ENCODE results near the gene MAP2K1. TPM values are rescaled to one million over a fixed set of nuclear protein-coding genes. Genes with fewer than 3 reads are reported as not detected.

MAP2K1 gene
- total RNA-seq, 6 experiments from 2014 or later: 45.2 to 64.7 (median 49.5) TPM

- no peaks in the 10 kb centered on the region for H3K4me1 Mint-ChIP-seq (ENCODE audit: low read depth)
- H3K4me3 Mint-ChIP-seq: no peak overlapping the region
- H3K36me3 Mint-ChIP-seq (ENCODE audit: low read depth): no peaks in the 10 kb centered on the region
- no peak for DNase-seq
- TF ChIP-seq, protein P1, sequence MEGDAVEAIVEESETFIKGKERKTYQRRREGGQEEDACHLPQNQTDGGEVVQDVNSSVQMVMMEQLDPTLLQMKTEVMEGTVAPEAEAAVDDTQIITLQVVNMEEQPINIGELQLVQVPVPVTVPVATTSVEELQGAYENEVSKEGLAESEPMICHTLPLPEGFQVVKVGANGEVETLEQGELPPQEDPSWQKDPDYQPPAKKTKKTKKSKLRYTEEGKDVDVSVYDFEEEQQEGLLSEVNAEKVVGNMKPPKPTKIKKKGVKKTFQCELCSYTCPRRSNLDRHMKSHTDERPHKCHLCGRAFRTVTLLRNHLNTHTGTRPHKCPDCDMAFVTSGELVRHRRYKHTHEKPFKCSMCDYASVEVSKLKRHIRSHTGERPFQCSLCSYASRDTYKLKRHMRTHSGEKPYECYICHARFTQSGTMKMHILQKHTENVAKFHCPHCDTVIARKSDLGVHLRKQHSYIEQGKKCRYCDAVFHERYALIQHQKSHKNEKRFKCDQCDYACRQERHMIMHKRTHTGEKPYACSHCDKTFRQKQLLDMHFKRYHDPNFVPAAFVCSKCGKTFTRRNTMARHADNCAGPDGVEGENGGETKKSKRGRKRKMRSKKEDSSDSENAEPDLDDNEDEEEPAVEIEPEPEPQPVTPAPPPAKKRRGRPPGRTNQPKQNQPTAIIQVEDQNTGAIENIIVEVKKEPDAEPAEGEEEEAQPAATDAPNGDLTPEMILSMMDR (IDR thresholded peaks at IDR 0.05): no peak
- no peaks in the 10 kb centered on the region for H3K9me3 Mint-ChIP-seq
- no peak overlapping the region for H3K27ac Mint-ChIP-seq
- H3K27me3 Mint-ChIP-seq (ENCODE audit: insufficient read depth): peaks cover 3% of the 10 kb centered on the region; the same call in 1 of the 2 replicates
Measured at GRCh38 chr15:66429546-66429945, 42.8 kb downstream of the MAP2K1 start.

GRCh38 chr15:66430627-66431255 is 44.0 kb downstream of the MAP2K1 start:
- no peaks in the 10 kb centered on the region for H3K4me1 Mint-ChIP-seq (ENCODE audit: low read depth)
- no peak overlapping the region for H3K27ac Mint-ChIP-seq
- no peaks in the 10 kb centered on the region for H3K9me3 Mint-ChIP-seq
- no peaks in the 10 kb centered on the region for H3K36me3 Mint-ChIP-seq (ENCODE audit: low read depth)
- H3K27me3 Mint-ChIP-seq (ENCODE audit: insufficient read depth): peaks cover 4% of the 10 kb centered on the region; the same call in 1 of the 2 replicates
- no peak overlapping the region for H3K4me3 Mint-ChIP-seq
- no peak for DNase-seq
- TF ChIP-seq, protein P1 (IDR thresholded peaks at IDR 0.05): no peak

- Mint-ChIP-seq H3K4me1 (ENCODE audit: low read depth) (no peaks in the 10 kb centered on the region), H3K27me3 (ENCODE audit: insufficient read depth) (peaks cover 4% of the 10 kb centered on the region; the same call in 1 of the 2 replicates), H3K9me3 (no peaks in the 10 kb centered on the region), H3K36me3 (ENCODE audit: low read depth) (peaks cover 11% of the 10 kb centered on the region), H3K27ac (no peak overlapping the region), H3K4me3 (no peak overlapping the region)
- DNase-seq: no peak
- TF ChIP-seq, protein P1 (IDR thresholded peaks at IDR 0.05): no peak
Measured at GRCh38 chr15:66433726-66434125, 47.0 kb downstream of the MAP2K1 start.

DNA sequence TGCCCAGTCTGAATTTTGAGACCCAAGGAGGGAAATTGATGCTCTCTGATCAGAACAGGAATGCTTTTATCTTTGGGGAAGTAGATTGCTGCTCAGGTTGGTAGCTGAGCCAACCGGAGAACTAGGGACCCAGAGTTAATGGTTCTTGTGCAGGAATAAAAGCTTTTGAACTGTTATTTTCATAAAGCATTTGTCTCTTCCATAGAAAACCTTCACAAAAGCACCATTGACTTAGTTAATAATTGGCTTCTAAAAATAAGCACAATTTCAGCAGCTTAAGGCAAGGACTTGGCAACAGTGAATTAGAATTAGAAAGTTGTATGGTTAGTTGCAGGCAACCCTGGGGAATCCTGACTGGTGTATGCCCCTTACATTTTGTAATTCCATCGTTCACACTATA is 53.8 kb downstream of the MAP2K1 start:
- DNase-seq: no peak
- TF ChIP-seq, protein P1 (IDR thresholded peaks at IDR 0.05): no peak
- H3K27me3 Mint-ChIP-seq (ENCODE audit: insufficient read depth): no peaks in the 10 kb centered on the region; the same call in 1 of the 2 replicates
- H3K36me3 Mint-ChIP-seq (ENCODE audit: low read depth): peaks cover 33% of the 10 kb centered on the region
- no peaks in the 10 kb centered on the region for H3K4me1 Mint-ChIP-seq (ENCODE audit: low read depth)
- H3K4me3 Mint-ChIP-seq: no peak overlapping the region
- no peaks in the 10 kb centered on the region for H3K9me3 Mint-ChIP-seq
- no peak overlapping the region for H3K27ac Mint-ChIP-seq

GRCh38 chr15:66452420-66452819 is 65.7 kb downstream of the MAP2K1 start:
- Mint-ChIP-seq H3K4me1 (ENCODE audit: low read depth) (peaks cover 19% of the 10 kb centered on the region), H3K27me3 (ENCODE audit: insufficient read depth) (no peaks in the 10 kb centered on the region), H3K4me3 (no peak overlapping the region), H3K27ac (no peak overlapping the region), H3K9me3 (no peaks in the 10 kb centered on the region), H3K36me3 (ENCODE audit: low read depth) (peaks cover 28% of the 10 kb centered on the region)
- TF ChIP-seq, protein P1 (IDR thresholded peaks at IDR 0.05): no peak
- no peak for DNase-seq
